HepG2 (cell line): ENCODE measurements around the gene ARPC1B.

Experiments
- CREB1 ChIP-seq, 2 experiments: fragments of 450-650 bp in 1 of 2; IDR thresholded peaks; 2 replicates each; pipeline ENCODE4 v1.6.1; 2016 to 2017; ENCODE audit warnings: control low read depth in 1 of 2, mild to moderate bottlenecking in 1 of 2, missing compliant biosample characterization in 1 of 2, missing genetic modification characterization in 1 of 2
- HNRNPK ChIP-seq: fragments of 200-400 bp; formaldehyde crosslinking; IDR thresholded peaks from 2 replicates; pipeline ENCODE4 v1.6.1; 2018; ENCODE audit warnings: low read length, low read depth, moderate library complexity, mild to moderate bottlenecking; ENCODE audit not compliant: poor library complexity, severe bottlenecking
- MEF2D ChIP-seq: sonication (generic); formaldehyde crosslinking; IDR thresholded peaks from 2 replicates; pipeline ENCODE4 v1.5.1; 2020; ENCODE audit warnings: mild to moderate bottlenecking, missing genetic modification reagents
- PATZ1 ChIP-seq: sonication (generic); formaldehyde crosslinking; IDR thresholded peaks from 2 replicates; pipeline ENCODE4 v1.4.0; 2020; ENCODE audit warnings: missing genetic modification reagents
- PAX8 ChIP-seq: sonication (generic); formaldehyde crosslinking; IDR thresholded peaks from 2 replicates; pipeline ENCODE4 v1.8.0; 2022; ENCODE audit warnings: mild to moderate bottlenecking, missing genetic modification reagents, borderline replicate concordance
- POLR2AphosphoS5 ChIP-seq: IDR thresholded peaks from 2 replicates; pipeline ENCODE4 v1.6.1; 2012; ENCODE audit warnings: low read depth, low read length
- REST ChIP-seq, 2 experiments: IDR thresholded peaks; 2 replicates each; pipeline ENCODE4 v1.6.1; 2011 to 2012; ENCODE audit warnings: low read length in 2 of 2, borderline replicate concordance in 1 of 2, low read depth in 1 of 2, mild to moderate bottlenecking in 1 of 2, moderate library complexity in 1 of 2
- TMF1 ChIP-seq: sonication (generic); formaldehyde crosslinking; IDR thresholded peaks from 2 replicates; pipeline ENCODE4 v1.8.1; 2022; ENCODE audit warnings: low read depth, missing genetic modification reagents
- ZNF232 ChIP-seq: sonication (generic); formaldehyde crosslinking; IDR thresholded peaks from 2 replicates; pipeline ENCODE4 v1.4.0; 2020; ENCODE audit warnings: missing genetic modification reagents, borderline replicate concordance
- TF ChIP-seq, protein P1 (sequence below): sonication (generic); formaldehyde crosslinking; IDR thresholded peaks from 2 replicates; pipeline ENCODE4 v1.5.0; 2020; ENCODE audit warnings: mild to moderate bottlenecking, missing genetic modification reagents, moderate library complexity
- TF ChIP-seq, protein P2 (sequence below): sonication (generic); formaldehyde crosslinking; IDR thresholded peaks from 2 replicates; pipeline ENCODE4 v1.4.0; 2020; ENCODE audit warnings: missing genetic modification reagents, borderline replicate concordance

- no peak for TF ChIP-seq ZNF232
- TF ChIP-seq PAX8 (CRISPR knock-in tag): no peak
- TF ChIP-seq REST (IDR thresholded peaks at IDR 0.05; ENCODE audit: borderline replicate concordance in 1 of 2, low read depth in 1 of 2, low read length in 2 of 2): no peak
- TF ChIP-seq POLR2AphosphoS5: no peak
- TF ChIP-seq, protein P1, sequence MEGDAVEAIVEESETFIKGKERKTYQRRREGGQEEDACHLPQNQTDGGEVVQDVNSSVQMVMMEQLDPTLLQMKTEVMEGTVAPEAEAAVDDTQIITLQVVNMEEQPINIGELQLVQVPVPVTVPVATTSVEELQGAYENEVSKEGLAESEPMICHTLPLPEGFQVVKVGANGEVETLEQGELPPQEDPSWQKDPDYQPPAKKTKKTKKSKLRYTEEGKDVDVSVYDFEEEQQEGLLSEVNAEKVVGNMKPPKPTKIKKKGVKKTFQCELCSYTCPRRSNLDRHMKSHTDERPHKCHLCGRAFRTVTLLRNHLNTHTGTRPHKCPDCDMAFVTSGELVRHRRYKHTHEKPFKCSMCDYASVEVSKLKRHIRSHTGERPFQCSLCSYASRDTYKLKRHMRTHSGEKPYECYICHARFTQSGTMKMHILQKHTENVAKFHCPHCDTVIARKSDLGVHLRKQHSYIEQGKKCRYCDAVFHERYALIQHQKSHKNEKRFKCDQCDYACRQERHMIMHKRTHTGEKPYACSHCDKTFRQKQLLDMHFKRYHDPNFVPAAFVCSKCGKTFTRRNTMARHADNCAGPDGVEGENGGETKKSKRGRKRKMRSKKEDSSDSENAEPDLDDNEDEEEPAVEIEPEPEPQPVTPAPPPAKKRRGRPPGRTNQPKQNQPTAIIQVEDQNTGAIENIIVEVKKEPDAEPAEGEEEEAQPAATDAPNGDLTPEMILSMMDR (CRISPR knock-in tag): no peak
- TF ChIP-seq, protein P2, sequence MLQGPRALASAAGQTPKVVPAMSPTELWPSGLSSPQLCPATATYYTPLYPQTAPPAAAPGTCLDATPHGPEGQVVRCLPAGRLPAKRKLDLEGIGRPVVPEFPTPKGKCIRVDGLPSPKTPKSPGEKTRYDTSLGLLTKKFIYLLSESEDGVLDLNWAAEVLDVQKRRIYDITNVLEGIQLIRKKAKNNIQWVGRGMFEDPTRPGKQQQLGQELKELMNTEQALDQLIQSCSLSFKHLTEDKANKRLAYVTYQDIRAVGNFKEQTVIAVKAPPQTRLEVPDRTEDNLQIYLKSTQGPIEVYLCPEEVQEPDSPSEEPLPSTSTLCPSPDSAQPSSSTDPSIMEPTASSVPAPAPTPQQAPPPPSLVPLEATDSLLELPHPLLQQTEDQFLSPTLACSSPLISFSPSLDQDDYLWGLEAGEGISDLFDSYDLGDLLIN (CRISPR knock-in tag): no peak
- no peak for TF ChIP-seq TMF1 (CRISPR knock-in tag)
- no peak for TF ChIP-seq PATZ1 (CRISPR knock-in tag)
- TF ChIP-seq HNRNPK: no peak
- no peak for TF ChIP-seq CREB1 (IDR thresholded peaks at IDR 0.05)
- TF ChIP-seq CREB1 (CRISPR knock-in tag; IDR thresholded peaks at IDR 0.05): no peak
- TF ChIP-seq MEF2D (CRISPR knock-in tag): no peak
Measured at GRCh38 chr7:99392659-99393354, 18.3 kb downstream of the ARPC1B start.
